DLD1 (cell line): ENCODE data around the gene ST6GAL1.
"Not testable (repeated sequence)": the region's sequence is repeated elsewhere in the genome, so short reads cannot be mapped to it uniquely, and the experiment has no call there.

Source experiments
- in situ Hi-C: cut with HindIII; loops from 2 replicates; pipeline ENCODE4 v1.10.0; 2017; ENCODE audit warnings: low sequenced_read_pairs

Gene ST6GAL1

GRCh38 chr3:186939536-186939935, 9.2 kb downstream of the ST6GAL1 start:
- in situ Hi-C loops: no loop called here

DNA sequence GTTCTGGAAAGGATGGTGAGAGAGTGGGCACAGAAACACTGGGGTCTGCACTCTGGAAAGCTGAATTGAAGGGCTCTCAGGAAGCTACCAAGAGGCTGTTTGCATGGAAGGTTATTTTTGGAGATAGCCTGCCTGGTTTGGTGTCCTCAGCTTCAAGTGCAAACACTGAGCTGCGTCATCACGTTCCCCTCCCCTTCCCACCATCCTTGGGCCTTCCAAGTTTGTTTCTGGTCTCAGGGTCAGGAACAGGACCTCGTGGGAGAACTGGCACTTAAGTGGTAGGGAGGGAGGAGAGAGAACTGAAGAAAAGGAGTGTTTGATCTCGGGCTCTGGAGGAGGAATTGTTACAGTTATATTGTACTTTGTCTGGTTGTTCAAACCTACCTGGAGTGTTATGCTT, 10.6 kb downstream of the ST6GAL1 start:
- in situ Hi-C loops: no loop called here

DNA sequence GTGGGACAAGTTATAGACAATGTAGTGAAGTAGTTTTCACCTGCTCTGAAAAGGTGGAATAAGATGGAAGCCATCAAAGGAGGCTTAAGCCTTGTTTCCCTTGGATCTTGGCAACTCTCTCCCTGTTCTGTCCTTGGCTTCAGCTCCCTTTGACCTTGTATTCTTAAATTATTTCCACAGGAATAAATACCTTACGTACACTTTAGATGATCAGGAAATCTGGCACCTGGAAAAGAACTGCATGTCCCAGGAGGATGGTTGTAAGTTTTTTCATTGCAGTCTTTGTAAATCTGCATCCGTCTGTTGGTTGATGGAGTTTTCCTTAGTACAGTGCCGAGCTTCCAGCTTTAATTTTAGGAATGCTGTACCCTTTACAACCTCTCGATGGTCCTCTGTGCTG, 11.8 kb downstream of the ST6GAL1 start:
- in situ Hi-C loops: no loop called here

DNA sequence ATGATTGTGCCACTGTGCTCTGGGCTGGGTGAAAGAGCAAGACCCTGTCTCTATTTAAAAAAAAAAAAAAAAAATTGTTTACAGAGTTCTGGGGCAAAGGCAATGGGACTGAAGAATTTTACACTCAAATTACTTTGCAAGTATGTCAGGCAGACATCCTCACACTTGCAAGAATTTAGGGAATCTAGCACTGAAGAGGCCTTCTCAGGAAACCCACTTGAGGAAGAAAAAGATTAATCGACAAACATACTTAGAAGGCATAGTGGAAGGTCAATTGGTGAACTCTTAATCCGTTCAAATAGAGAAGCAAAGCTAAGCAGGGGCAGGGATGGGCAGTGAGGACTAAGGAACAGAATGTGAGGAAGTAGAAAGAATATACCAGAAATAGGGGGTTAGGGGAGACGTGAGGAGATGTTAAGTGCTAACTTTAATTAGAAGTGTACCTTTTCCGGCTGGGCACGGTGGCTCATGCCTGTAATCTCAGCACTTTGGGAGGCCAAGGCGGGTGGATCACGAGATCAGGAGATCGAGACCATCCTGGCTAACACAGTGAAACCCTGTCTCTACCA, 15.0 kb downstream of the ST6GAL1 start:
- in situ Hi-C loops: no loop called here

DNA sequence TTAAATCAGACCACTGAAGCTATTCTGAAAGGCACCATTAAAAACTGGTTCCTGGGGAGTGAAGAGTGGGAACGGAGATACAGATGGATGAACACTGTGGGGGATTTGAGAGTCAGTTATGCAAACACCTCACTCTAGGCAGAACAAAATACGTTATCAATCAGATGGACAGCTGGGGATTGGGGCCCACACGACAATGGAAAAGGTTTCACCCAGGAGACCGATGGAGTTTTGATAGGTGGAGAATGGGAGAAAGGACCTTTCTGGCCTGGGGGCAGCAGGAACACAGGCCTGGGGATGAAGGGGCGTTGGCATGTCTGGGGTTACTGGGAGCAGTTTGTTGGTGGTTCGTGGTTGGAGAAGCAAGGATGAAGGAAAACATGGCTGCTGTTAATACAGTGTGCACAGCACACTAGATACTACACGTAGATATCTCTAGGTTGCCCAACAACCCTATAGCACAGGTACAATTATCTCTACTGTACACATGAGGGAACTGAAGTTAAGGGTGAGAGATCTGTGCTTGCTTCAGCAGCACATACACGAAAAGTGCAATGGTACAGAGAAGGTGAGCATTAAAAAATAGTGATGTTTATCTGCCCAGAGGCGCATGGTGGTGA, 16.5 kb downstream of the ST6GAL1 start:
- in situ Hi-C loops: no loop called here

DNA sequence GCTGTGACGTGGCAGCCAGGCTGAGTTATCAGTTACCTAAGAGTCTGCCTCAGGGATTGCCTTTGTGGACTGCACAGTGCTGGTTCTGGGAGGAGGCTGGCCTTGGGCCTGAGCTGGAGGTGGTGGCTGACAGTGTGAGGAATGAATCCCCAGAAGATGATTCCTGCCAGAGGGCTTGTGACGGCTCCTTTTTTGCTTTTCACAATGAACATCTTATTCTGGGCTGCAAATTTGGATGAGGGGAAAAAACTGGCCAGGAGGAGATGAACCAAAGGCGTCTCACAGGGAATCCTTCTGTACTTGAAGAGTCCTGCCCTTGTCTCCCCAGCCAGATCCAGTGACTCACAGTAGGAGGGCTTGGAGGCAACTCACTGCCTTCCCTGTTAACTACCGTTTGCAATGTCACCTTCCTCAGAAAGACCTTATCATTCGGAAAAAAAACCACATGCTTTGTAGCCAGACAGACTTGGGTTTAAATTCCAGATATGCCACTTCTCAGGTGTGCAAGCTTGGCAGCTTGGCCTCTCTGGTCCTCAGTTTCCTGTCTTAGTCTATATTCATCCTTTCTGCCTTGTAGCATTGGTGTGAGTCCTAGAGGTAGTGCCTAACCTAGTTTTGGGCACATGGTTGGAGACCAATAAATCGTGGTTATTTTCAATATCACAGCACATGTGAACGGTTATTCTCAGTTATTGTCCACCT, 19.1 kb downstream of the ST6GAL1 start:
- in situ Hi-C loops: no loop called here

DNA sequence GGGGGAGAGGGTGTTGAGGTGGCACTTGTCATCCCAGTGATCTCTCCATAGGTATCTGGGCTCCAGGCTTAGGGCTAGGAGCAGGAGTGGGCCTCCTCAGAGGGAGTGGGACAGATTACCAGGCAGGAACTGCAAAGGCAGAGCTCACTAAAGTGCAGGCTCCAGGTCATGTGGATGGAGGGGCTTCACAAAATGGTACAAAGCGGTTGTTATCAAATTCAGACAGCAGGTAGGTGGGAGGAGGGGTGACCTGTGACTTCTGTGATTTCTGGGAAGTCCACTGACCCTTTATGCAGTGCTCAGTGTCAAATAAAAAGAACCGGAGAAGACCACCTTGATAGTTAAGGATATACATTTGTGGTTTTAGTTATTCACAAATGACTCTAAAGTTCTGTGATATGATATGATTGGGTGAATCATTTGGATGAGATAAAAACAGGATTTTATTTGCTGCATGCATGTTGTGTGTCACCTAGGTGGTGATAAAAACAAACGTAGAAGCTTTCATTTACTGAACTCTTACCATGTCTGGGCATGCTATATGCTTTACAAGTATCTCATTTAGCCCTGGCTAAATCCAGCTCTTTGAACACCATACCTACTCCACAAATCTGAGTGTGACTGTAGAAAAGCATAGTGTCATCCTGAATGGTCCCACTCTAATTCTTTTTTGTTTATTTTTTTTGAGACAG, 20.2 kb downstream of the ST6GAL1 start:
- in situ Hi-C loops: no loop called here

- in situ Hi-C loops: no loop called here
These were observed 21.6 kb downstream of the ST6GAL1 start for GRCh38 chr3:186951640-186952552.

- in situ Hi-C loops: no loop called here
These were observed 22.7 kb downstream of the ST6GAL1 start for GRCh38 chr3:186953011-186953487.

DNA sequence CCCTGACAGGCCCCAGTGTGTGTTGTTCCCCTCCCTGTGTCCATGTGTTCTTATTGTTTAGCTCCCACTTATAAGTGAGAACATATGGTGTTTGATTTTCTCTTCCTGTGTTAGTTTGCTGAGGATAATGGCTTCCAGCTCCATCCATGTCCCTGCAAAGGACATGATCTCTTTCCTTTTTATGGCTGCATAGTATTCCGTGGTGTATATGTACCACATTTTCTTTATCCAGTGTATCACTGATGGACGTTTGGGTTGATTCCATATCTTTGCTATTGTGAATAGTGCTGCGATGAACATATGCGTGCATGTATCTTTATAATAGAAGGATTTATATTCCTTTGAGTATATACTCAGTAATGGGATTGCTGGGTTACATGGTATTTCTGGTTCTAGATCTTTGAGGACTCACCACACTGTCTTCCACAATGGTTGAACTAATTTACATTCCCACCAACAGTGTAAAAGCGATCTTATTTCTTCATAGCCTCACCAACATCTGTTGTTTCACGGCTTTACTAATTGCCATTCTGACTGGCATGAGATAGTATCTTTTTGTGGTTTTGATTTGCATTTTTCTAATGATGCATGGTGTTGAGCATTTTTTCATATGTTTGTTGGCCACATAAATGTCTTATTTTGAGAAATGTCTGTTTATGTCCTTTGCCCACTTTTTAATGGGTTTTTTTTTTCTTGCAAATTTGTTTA, 23.8 kb downstream of the ST6GAL1 start:
- in situ Hi-C loops: not testable (repeated sequence)

- in situ Hi-C loops: no loop called here
These were observed 25.8 kb downstream of the ST6GAL1 start for GRCh38 chr3:186955898-186956696.

GRCh38 chr3:186959029-186959624, 28.8 kb downstream of the ST6GAL1 start:
- in situ Hi-C loops: no loop called here

GRCh38 chr3:186960347-186960746, 30.0 kb downstream of the ST6GAL1 start:
- in situ Hi-C loops: no loop called here

DNA sequence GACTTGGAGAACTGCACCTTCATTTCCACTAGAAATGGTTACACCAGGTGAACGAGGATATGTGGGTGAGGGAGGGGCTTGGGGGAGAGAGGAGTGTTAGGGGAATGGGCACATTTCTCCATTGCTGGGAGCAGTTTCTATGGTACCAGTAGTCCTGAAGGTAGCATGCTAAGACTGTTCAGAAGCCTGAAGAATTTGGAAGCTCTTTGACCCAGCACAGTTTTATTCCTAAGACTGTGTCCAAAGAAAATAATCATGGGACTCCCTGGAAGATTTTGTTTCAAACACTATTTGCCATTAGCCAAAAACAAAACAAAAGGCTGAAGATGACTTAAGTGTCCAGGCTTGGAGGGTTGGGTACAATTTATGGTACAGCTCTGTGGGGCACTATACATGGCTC, 32.1 kb downstream of the ST6GAL1 start:
- in situ Hi-C loops: no loop called here

- in situ Hi-C loops: no loop called here
These were observed 33.3 kb downstream of the ST6GAL1 start for GRCh38 chr3:186963636-186964035.

DNA sequence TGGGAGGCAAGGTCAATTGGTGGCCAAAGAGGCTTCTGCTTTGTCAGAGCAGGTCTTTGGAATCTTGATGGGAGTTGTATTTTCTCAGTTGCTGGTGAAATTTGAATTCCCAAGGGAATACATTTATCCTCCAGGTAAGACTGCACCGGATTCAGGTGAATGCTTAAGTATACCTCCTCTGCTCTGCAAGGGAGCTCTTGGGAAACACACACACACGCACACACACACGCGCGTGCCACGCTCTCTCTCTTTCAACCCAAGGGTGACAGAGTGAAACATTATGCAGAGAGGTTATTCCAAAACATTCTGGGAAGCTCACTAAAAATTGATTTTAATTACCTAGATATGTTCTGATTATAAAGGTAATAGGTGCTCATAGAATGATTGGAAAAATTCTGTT, 33.7 kb downstream of the ST6GAL1 start:
- in situ Hi-C loops: no loop called here

GRCh38 chr3:186964616-186965015, 34.3 kb downstream of the ST6GAL1 start:
- in situ Hi-C loops: no loop called here

DNA sequence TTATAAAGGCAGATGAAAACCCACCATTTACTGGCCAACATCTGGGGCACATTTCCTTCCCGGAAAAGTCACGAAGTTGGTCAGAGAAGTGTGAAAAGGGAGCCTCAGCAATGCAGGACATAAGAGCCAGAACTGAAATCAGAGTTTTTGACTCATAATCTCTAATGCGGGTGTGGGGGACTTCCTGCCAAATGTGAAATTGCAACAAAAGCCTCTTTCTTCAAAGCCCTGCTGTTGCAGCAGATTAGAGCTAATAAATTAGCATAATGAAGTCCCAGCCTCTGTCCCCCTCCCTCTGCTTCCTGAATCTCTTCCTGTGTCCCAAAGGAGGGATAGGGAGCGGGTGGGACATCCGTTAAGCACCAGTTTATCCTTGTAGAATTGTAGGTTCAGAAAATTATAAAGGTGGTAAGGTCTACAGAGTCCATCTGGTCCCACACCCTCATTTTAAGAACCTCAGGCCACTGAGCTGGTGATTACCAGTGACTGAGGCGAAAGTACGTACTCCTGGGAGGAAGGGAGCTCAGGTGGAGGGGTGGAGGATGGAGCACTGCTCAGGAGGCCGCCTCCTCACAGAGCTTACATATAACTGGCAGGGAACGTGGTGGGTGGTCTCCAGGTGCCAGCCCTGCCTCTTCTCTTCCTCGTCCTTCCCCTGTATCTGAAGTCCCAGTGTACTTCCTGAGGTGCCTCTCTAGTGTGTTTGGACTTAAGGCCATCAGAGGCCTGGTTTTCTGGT, 35.0 kb downstream of the ST6GAL1 start:
- in situ Hi-C loops: no loop called here
